BJ (cell line): ENCODE measurements around the gene ABHD16B. TPM values are rescaled to one million over a fixed set of nuclear protein-coding genes. Genes with fewer than 3 reads are reported as not detected.

Experiments
- CTCF ChIA-PET: fragments of 350-600 bp; formaldehyde crosslinking; extraction: SDS; loops from one replicate; lab custom pipeline; 2021; ENCODE audit warnings: antibody characterized with exemption, inconsistent platforms; lab: Yijun Ruan, JAX
- POLR2A ChIA-PET: fragments of 300-600 bp; sonication (Branson Sonifier 250); formaldehyde crosslinking; extraction: SDS; loops from one replicate; lab custom pipeline; 2021; ENCODE audit warnings: antibody characterized with exemption; lab: Charles Lee
- DNase-seq: peaks from one replicate; pipeline ENCODE4 v3.0.0-alpha.2; 2011; ENCODE audit warnings: low read depth
- H3K27me3 ChIP-seq: 2 replicates; pipeline ENCODE4 v1.6.0; 2011; ENCODE audit warnings: low read length; ENCODE audit not compliant: control insufficient read depth, insufficient read depth
- H3K36me3 ChIP-seq: 2 replicates; pipeline ENCODE4 v1.5.1; 2011; ENCODE audit warnings: low read length; ENCODE audit not compliant: control insufficient read depth, insufficient read depth
- H3K4me3 ChIP-seq: 2 replicates; pipeline ENCODE4 v1.5.1; 2011; ENCODE audit warnings: low read depth, mild to moderate bottlenecking, control low read depth, low read length
- polyA plus RNA-seq: library from polyadenylated mRNA; depleted of rRNA; stranded (reverse); fragments of >200 nt; gene quantifications from 2 replicates; pipeline ENCODE4 v1.2.3, GENCODE V29; 2011
- TF ChIP-seq, protein P1 (sequence below): IDR thresholded peaks from 2 replicates; pipeline ENCODE4 v1.5.1; 2011; ENCODE audit warnings: low read depth, mild to moderate bottlenecking, control low read depth, inconsistent platforms, low read length, moderate library complexity; ENCODE audit not compliant: insufficient read depth

The ABHD16B gene
- polyA plus RNA-seq, 1 experiment = not detected

DNA sequence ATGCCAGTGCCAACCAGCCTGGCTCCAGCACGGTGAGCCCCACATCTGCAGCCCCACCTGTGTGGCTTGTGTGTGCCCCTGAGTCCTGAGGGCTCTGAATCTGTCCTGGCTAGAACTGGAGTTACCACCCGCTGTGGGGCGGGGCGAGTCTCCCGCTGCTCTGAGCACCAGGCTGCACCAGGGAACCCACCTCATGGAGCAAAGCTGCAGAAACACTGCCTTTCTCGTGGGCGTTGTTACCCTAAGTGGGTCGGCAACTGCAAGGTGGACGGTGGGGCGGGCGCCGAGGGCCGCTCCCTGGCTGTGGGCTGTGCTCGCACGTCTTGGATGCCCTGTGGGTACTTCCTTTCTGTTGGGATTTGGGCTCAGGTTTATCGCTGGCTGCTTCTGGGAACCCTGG is 17.5 kb upstream of the ABHD16B start:
- no peak for DNase-seq
- Histone ChIP-seq H3K27me3 (peaks cover 2% of the 10 kb centered on the region; the same call in 1 of the 2 replicates), H3K4me3 (no peak overlapping the region), H3K36me3 (no peaks in the 10 kb centered on the region)
- TF ChIP-seq, protein P1, sequence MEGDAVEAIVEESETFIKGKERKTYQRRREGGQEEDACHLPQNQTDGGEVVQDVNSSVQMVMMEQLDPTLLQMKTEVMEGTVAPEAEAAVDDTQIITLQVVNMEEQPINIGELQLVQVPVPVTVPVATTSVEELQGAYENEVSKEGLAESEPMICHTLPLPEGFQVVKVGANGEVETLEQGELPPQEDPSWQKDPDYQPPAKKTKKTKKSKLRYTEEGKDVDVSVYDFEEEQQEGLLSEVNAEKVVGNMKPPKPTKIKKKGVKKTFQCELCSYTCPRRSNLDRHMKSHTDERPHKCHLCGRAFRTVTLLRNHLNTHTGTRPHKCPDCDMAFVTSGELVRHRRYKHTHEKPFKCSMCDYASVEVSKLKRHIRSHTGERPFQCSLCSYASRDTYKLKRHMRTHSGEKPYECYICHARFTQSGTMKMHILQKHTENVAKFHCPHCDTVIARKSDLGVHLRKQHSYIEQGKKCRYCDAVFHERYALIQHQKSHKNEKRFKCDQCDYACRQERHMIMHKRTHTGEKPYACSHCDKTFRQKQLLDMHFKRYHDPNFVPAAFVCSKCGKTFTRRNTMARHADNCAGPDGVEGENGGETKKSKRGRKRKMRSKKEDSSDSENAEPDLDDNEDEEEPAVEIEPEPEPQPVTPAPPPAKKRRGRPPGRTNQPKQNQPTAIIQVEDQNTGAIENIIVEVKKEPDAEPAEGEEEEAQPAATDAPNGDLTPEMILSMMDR = no peak
- POLR2A ChIA-PET = no interaction called here
- CTCF ChIA-PET = no interaction called here

DNA sequence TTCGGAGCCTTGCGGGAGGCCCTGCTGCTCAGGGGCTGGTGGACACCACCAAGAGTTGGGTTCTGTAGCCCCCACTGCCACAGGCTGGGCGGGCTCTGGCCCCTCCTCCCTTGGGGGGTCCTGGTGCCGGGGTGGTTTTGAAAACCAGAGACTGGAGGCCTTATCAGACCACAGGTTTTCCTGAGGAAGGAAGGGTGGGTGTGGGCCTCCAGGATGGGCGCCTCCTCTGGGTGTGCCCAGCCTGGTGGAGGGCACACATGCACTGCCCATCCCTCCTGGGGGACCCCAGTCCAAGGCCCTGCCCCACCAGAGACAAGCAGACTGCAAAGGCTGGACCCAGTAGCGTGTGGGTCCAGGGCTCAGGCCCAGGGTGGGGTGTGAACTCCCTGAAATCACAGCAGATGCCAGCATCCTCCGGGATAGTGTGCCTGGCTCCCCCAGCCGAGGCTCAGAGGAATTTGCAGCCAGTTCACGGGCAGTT is 16.7 kb upstream of the ABHD16B start:
- H3K27me3 ChIP-seq = peaks cover 2% of the 10 kb centered on the region; the same call in 1 of the 2 replicates
- CTCF ChIA-PET = no interaction called here
- H3K36me3 ChIP-seq = no peaks in the 10 kb centered on the region
- DNase-seq = no peak
- no peak overlapping the region for H3K4me3 ChIP-seq
- POLR2A ChIA-PET = no interaction called here
- TF ChIP-seq, protein P1 = no peak

DNA sequence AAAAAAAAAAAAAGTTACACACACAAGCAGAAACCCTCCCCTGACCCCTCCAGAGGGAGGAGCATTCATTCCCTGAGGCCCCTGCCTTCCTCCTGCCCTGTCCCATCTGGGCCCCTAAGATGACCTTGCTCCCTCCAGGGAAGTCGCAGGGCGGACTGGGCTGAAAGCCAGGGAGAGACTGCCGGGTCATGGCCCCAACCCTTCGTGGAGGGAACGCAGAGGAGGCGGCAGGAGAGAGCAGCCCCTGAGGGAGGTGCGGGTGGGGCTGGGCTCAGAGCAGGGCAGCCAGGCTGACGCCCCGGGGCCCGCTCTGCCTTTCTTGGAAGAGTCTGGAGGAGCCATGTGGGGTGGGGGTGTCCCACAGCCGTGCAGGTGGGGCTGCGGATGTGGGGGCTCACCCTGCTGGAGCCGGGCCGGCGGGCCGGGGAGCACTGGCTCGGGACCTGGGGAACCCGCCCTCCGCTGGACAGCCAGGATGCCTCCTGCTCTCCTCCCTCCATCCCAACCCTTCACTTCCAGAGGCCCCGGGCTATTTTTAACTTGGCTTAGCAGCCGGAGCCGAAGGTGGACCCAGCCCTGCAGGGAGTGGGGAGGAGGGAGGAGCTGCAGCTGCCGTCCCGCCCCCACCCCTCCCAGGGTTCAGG is 15.0 kb upstream of the ABHD16B start:
- TF ChIP-seq, protein P1 = no peak
- Histone ChIP-seq H3K27me3 (0 out of 2 replicates have a peak, but pooled peaks cover 2% of the 10 kb centered on the region), H3K4me3 (no peak overlapping the region), H3K36me3 (no peaks in the 10 kb centered on the region)
- DNase-seq = no peak
- ChIA-PET POLR2A (no interaction called here), CTCF (no interaction called here)

DNA sequence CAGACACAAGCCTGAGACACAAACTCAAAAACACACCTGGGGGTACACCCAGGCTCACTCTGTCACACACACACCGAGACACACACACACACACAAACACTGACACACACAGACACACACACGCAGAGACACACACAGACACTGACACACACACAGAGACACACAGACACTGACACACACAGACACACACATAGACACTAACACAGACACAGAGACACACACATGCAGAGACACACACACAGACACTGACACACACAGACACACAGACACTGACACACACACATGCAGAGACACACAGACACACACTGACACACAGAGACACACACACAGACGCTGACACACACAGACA is 14.4 kb upstream of the ABHD16B start:
- ChIA-PET POLR2A (no interaction called here), CTCF (no interaction called here)
- TF ChIP-seq, protein P1 = no peak
- Histone ChIP-seq H3K27me3 (0 out of 2 replicates have a peak, but pooled peaks cover 2% of the 10 kb centered on the region), H3K36me3 (no peaks in the 10 kb centered on the region), H3K4me3 (no peak overlapping the region)
- no peak for DNase-seq

DNA sequence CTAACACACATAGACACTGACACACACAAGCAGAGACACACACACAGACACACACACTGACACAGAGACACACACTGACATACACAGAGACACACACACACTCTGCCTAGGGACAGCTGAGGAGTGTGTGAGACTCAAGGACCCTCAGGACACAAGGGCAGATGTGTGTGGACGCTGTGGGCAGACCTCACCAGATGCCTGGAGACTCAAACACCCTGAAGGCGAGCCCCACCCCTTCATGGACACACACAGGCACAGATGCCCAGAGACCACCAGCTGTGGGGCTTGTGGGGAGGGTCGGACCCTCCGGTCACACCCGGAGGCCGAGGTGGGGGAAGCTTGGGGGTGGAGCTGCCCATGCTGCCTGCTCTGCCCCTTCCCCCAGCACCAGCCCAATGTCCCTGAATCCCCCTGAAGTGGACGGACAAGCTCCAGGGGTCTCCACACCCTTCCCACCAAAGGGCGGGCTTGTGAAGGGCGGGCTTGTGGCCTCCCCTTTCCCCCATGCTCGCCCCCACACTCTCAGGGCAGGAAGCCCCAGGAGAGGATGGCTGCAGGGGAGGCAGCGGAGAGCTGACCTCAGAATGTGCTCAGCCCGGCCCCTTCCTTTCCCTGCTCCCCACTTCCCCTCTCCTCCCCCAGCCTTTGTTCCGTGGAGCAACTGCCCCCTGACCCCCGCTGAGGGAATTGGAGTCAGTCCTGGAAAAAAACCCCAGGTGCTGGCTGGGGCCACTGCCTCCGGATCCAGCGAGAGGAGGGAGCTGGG is 13.9 kb upstream of the ABHD16B start:
- ChIA-PET POLR2A (no interaction called here), CTCF (no interaction called here)

More for the DNA sequence above, 13.9 kb upstream of the ABHD16B start:
- TF ChIP-seq, protein P1 = no peak
- DNase-seq = no peak
- H3K36me3 ChIP-seq = no peaks in the 10 kb centered on the region
- H3K27me3 ChIP-seq = 0 out of 2 replicates have a peak, but pooled peaks cover 2% of the 10 kb centered on the region
- no peak overlapping the region for H3K4me3 ChIP-seq
